MM.1S (cell line): ENCODE data around the gene BTG4.

Source experiments
- DNase-seq: peaks from one replicate; pipeline ENCODE4 v3.0.0-alpha.2; 2015
- H2AFZ ChIP-seq: fragments of 300-600 bp; sonication (generic); 2 replicates; pipeline ENCODE4 v1.6.0; 2016; ENCODE audit warnings: antibody characterized with exemption, low read length
- H3F3A ChIP-seq: fragments of 300-600 bp; sonication (generic); 2 replicates; pipeline ENCODE4 v1.6.1; 2016; ENCODE audit warnings: mild to moderate bottlenecking, antibody characterized with exemption, low read length, moderate library complexity, mixed read lengths; ENCODE audit not compliant: insufficient read depth
- H3K27ac ChIP-seq: fragments of 300-600 bp; sonication (generic); 2 replicates; pipeline ENCODE4 v1.5.1; 2016; ENCODE audit warnings: mild to moderate bottlenecking, low read length
- H3K27me3 ChIP-seq: fragments of 300-600 bp; sonication (generic); replicated peaks from 2 replicates; pipeline ENCODE4 v1.6.0; 2016; ENCODE audit warnings: low read length; ENCODE audit not compliant: insufficient read depth
- H3K36me3 ChIP-seq: fragments of 300-600 bp; sonication (generic); replicated peaks from 2 replicates; pipeline ENCODE4 v1.6.1; 2016; ENCODE audit warnings: mild to moderate bottlenecking, low read length, mixed read lengths; ENCODE audit not compliant: insufficient read depth
- H3K4me1 ChIP-seq: fragments of 300-600 bp; sonication (generic); 2 replicates; pipeline ENCODE4 v1.6.1; 2016; ENCODE audit warnings: low read length, mixed read lengths
- H3K4me2 ChIP-seq: fragments of 300-600 bp; sonication (generic); 2 replicates; pipeline ENCODE4 v1.6.0; 2016; ENCODE audit warnings: low read depth, low read length
- H3K4me3 ChIP-seq: fragments of 300-600 bp; sonication (generic); 2 replicates; pipeline ENCODE4 v1.5.1; 2016; ENCODE audit warnings: low read length, mixed read lengths
- H3K79me2 ChIP-seq: fragments of 300-600 bp; sonication (generic); 2 replicates; pipeline ENCODE4 v1.6.1; 2016; ENCODE audit warnings: mixed run types, low read length, mixed read lengths
- H3K9ac ChIP-seq: fragments of 300-600 bp; sonication (generic); 2 replicates; pipeline ENCODE4 v1.6.1; 2016; ENCODE audit warnings: low read length, mixed read lengths
- H3K9me2 ChIP-seq: fragments of 300-600 bp; sonication (generic); replicated peaks from 2 replicates; pipeline ENCODE4 v1.6.1; 2016; ENCODE audit warnings: mild to moderate bottlenecking, low read length, mixed read lengths; ENCODE audit not compliant: insufficient read depth
- H3K9me3 ChIP-seq: fragments of 300-600 bp; sonication (generic); replicated peaks from 2 replicates; pipeline ENCODE4 v1.6.1; 2016; ENCODE audit warnings: mild to moderate bottlenecking, low read length, mixed read lengths; ENCODE audit not compliant: insufficient read depth
- H4K20me1 ChIP-seq: fragments of 300-600 bp; sonication (generic); 2 replicates; pipeline ENCODE4 v1.6.1; 2016; ENCODE audit warnings: mild to moderate bottlenecking, low read length, moderate library complexity, mixed read lengths; ENCODE audit not compliant: insufficient read depth
- EZH2 ChIP-seq: fragments of 300-600 bp; sonication (generic); optimal IDR thresholded peaks from 2 replicates; pipeline ENCODE3; 2017; ENCODE audit warnings: low read depth, mild to moderate bottlenecking, antibody characterized with exemption, low read length, mixed read lengths
- EZH2phosphoT487 ChIP-seq: fragments of 300-600 bp; sonication (generic); IDR thresholded peaks from 2 replicates; pipeline ENCODE4 v1.6.1; 2018; ENCODE audit warnings: antibody characterized with exemption, low read length
- TF ChIP-seq, protein P1 (sequence below): fragments of 300-600 bp; sonication (generic); IDR thresholded peaks from 2 replicates; pipeline ENCODE4 v1.5.1; 2016; ENCODE audit warnings: antibody characterized with exemption, low read length, mixed read lengths

Gene BTG4

DNA sequence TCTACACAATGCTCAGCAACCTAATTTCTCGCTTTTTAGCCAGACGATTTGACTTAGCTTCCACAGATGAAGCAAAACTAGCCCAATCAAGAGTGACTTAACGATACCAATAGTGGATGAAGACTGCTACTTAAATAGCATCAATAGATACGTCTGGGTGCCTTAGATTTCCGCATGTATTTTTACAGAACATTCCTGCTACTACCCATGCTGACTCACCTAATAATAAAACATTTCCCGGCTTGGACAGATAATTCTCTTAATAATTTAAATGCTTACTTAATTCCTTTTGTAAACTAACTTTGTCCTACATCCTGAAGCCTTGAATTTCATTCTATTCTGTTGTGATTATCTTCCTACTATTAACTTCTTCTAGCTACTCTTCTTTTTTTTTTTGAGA lies 23.1 kb upstream of the BTG4 start:
- no peak overlapping the region for H3K4me3 ChIP-seq
- H3K27me3 ChIP-seq: no peaks in the 10 kb centered on the region
- TF ChIP-seq EZH2: no peak
- TF ChIP-seq EZH2phosphoT487: no peak
- TF ChIP-seq, protein P1, sequence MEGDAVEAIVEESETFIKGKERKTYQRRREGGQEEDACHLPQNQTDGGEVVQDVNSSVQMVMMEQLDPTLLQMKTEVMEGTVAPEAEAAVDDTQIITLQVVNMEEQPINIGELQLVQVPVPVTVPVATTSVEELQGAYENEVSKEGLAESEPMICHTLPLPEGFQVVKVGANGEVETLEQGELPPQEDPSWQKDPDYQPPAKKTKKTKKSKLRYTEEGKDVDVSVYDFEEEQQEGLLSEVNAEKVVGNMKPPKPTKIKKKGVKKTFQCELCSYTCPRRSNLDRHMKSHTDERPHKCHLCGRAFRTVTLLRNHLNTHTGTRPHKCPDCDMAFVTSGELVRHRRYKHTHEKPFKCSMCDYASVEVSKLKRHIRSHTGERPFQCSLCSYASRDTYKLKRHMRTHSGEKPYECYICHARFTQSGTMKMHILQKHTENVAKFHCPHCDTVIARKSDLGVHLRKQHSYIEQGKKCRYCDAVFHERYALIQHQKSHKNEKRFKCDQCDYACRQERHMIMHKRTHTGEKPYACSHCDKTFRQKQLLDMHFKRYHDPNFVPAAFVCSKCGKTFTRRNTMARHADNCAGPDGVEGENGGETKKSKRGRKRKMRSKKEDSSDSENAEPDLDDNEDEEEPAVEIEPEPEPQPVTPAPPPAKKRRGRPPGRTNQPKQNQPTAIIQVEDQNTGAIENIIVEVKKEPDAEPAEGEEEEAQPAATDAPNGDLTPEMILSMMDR: no peak
- peaks cover 34% of the 10 kb centered on the region for H3K4me1 ChIP-seq
- H3K9ac ChIP-seq: no peak overlapping the region
- no peak overlapping the region for H3K27ac ChIP-seq
- no peaks in the 10 kb centered on the region for H3K79me2 ChIP-seq
- H3K9me2 ChIP-seq: no peaks in the 10 kb centered on the region
- H3K9me3 ChIP-seq: no peaks in the 10 kb centered on the region
- no peaks in the 10 kb centered on the region for H3K36me3 ChIP-seq
- H4K20me1 ChIP-seq: no peaks in the 10 kb centered on the region
- H3F3A ChIP-seq: peaks cover 24% of the 10 kb centered on the region
- H3K4me2 ChIP-seq: no peak overlapping the region
- DNase-seq: no peak
- no peak overlapping the region for H2AFZ ChIP-seq

DNA sequence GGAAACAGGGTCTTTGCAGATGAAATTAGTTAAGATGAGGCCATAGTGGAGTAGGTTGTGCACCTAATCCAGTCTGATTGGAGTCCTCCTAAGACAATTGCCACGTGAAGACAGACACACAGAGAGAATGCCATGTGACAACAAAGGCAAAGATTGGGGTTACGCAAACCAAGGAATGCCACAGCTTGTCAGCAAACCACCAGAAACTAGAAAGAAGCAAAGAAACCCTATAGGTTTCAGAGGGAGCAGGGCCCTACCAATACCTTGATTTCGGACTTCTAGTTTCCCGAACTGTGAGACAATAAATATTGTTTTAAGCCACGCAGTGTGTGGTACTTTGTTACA lies 20.2 kb upstream of the BTG4 start:
- peak; percentile 89 for DNase-seq
- Histone ChIP-seq H3K4me1 (peaks cover 22% of the 10 kb centered on the region), H3F3A (peaks cover 24% of the 10 kb centered on the region), H3K27me3 (no peaks in the 10 kb centered on the region), H4K20me1 (no peaks in the 10 kb centered on the region), H3K9me2 (no peaks in the 10 kb centered on the region), H3K4me3 (peak overlapping the region; percentile 23; the same call in 1 of the 2 replicates), H3K27ac (peak overlapping the region; percentile 88), H3K4me2 (peak overlapping the region; percentile 55), H3K79me2 (no peaks in the 10 kb centered on the region), H3K36me3 (no peaks in the 10 kb centered on the region), H3K9ac (peak overlapping the region; percentile 39; the same call in 1 of the 2 replicates), H2AFZ (peak overlapping the region; percentile 51; the same call in 1 of the 2 replicates), H3K9me3 (no peaks in the 10 kb centered on the region)
- TF ChIP-seq EZH2phosphoT487 (no peak), EZH2 (no peak)
- TF ChIP-seq, protein P1: no peak

DNA sequence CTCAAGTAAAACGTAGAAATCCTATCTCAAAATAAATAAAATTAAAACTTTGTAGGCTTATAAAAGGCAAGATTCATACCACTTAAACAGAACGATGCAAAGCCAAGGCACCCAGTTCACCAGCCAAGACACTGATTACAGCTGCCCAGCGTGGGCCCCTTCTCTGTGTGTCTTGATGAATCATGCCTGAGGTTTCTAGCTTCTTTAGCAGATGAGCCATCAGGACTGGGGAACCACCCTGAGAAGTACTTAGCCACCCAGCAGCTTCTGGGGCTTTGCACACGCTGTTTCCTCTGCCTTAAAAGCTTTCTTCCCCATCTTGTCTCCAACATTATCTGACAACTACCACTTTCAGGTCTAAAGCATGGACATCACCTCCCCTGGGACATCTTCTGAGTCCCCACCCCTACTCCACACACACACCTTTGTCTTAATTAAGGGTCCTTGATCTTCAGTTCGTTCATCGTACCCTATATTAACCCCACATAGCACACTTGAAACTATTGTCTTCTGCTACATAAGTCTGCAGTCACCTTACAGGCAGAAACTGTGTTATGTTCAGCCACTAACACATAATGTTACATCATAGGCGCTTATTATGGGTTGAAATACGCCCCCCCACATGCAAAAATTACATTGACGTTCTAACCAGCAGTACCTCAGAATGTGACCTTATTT lies 19.6 kb upstream of the BTG4 start:
- no peaks in the 10 kb centered on the region for H3K9me2 ChIP-seq
- peak overlapping the region; percentile 39; the same call in 1 of the 2 replicates for H3K9ac ChIP-seq
- H2AFZ ChIP-seq: peak overlapping the region; percentile 51
- no peaks in the 10 kb centered on the region for H3K36me3 ChIP-seq
- peak overlapping the region; percentile 55 for H3K4me2 ChIP-seq
- H3K27ac ChIP-seq: peak overlapping the region; percentile 88
- H3K9me3 ChIP-seq: no peaks in the 10 kb centered on the region
- no peaks in the 10 kb centered on the region for H3K79me2 ChIP-seq
- peaks cover 24% of the 10 kb centered on the region for H3F3A ChIP-seq
- H3K4me3 ChIP-seq: peak overlapping the region; percentile 23; the same call in 1 of the 2 replicates
- H3K4me1 ChIP-seq: peaks cover 26% of the 10 kb centered on the region
- H3K27me3 ChIP-seq: no peaks in the 10 kb centered on the region
- TF ChIP-seq EZH2phosphoT487: no peak
- no peak for TF ChIP-seq EZH2
- TF ChIP-seq, protein P1: no peak
- DNase-seq: peak; percentile 91
- no peaks in the 10 kb centered on the region for H4K20me1 ChIP-seq
